SU-DHL-6 (cell line): Measurements from ENCODE around the gene FHOD1.

Experiments
- EZH2phosphoT487 ChIP-seq: fragments of 200-600 bp; sonication (generic), shearing (Covaris generic); conservative IDR thresholded peaks from 2 replicates; pipeline ENCODE4 v1.6.1; 2018; ENCODE audit warnings: mild to moderate bottlenecking, antibody characterized with exemption, low read length, moderate library complexity, mixed read lengths
- TF ChIP-seq, protein P1 (sequence below): fragments of 200-600 bp; sonication (generic); IDR thresholded peaks from one replicate; pipeline ENCODE4 v1.5.1; 2017; ENCODE audit warnings: antibody characterized with exemption, mild to moderate bottlenecking, low read length, moderate library complexity; ENCODE audit not compliant: insufficient read depth, poor library complexity, severe bottlenecking

DNA sequence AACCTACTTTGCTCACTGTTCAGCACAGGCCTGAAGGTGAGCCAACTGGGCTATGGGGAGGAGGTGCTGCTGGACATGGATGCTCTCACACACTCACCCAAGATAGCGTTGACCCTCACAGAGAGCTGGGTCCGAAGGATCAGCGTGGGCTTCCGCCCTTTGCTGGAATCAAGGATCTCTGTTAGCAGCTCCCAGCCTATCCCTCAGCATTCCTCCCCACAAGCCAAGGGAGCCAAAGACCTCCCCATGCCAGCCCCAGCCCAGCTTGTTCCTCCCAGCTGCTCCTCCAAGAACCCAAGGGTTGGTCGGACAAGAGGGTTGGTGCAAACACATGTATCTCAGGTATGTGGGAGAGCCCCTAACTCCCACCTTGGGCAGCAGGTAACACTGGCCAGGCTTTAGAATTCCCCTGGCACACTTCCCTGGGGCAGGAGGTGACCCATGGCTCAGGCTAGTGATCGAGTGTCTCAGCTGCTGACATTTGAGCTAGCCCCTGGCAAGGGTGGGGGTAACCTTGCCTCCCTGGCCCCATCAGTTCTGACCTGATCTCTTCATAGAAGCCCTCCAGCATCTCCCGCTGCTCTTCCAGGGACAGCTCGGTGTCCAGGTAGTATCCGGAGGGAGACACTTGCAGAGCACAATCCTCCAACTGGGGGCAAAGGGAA lies 8.3 kb downstream of the FHOD1 start:
- TF ChIP-seq, protein P1, sequence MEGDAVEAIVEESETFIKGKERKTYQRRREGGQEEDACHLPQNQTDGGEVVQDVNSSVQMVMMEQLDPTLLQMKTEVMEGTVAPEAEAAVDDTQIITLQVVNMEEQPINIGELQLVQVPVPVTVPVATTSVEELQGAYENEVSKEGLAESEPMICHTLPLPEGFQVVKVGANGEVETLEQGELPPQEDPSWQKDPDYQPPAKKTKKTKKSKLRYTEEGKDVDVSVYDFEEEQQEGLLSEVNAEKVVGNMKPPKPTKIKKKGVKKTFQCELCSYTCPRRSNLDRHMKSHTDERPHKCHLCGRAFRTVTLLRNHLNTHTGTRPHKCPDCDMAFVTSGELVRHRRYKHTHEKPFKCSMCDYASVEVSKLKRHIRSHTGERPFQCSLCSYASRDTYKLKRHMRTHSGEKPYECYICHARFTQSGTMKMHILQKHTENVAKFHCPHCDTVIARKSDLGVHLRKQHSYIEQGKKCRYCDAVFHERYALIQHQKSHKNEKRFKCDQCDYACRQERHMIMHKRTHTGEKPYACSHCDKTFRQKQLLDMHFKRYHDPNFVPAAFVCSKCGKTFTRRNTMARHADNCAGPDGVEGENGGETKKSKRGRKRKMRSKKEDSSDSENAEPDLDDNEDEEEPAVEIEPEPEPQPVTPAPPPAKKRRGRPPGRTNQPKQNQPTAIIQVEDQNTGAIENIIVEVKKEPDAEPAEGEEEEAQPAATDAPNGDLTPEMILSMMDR = no peak
- TF ChIP-seq EZH2phosphoT487 = no peak
